SH-SY5Y (cell line): ENCODE measurements around the gene KLF5.

ENCODE experiments used
- GATA2 ChIP-seq: IDR thresholded peaks from 2 replicates; pipeline ENCODE4 v1.6.1; 2011; ENCODE audit warnings: mild to moderate bottlenecking, low read depth, low read length
- GATA3 ChIP-seq: IDR thresholded peaks from 2 replicates; pipeline ENCODE4 v1.6.1; 2011; ENCODE audit warnings: low read depth, mild to moderate bottlenecking, low read length, moderate library complexity

Gene KLF5

DNA sequence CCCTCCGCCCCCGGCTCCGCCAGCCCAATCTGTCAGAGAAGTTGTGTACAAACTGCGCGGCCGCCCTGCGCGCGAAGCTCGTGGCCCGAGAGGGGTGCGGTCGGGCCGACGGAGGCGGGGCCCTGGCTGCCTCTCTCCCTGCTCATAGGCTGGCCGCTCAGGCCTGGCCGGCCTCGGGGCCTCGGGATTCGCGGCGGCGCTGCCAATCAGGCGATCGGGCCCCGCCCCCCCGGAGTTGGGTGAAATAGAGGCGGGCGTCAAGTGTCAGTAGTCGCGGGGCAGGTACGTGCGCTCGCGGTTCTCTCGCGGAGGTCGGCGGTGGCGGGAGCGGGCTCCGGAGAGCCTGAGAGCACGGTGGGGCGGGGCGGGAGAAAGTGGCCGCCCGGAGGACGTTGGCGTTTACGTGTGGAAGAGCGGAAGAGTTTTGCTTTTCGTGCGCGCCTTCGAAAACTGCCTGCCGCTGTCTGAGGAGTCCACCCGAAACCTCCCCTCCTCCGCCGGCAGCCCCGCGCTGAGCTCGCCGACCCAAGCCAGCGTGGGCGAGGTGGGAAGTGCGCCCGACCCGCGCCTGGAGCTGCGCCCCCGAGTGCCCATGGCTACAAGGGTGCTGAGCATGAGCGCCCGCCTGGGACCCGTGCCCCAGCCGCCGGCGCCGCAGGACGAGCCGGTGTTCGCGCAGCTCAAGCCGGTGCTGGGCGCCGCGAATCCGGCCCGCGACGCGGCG lies at the start of gene KLF5:
Gene KLF5, plus strand, starts transcription at position 270 of the 724 bp plus-strand sequence. Its CDS starts 323 bp downstream, at position 593.
- TF ChIP-seq GATA3 (no peak), GATA2 (no peak)

DNA sequence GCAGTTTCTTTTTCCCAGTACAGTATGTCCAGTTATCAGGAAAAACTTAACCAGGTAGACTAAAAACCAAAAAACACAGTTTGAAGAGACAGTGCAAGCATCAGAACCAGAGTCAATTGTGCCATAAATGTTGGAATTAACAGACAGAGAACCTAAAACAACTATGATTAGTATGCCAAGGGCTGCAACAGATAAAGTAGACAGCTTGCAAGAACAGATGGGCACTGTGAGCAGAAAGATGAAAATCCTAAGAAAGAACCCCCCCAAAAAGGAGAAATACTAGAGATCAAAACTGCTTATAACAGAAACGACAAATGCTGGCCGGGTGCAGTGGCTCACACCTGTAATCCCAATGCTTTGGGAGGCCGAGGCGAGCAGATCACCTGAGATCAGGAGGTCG lies 47.1 kb upstream of the KLF5 start:
- no peak for TF ChIP-seq GATA3
- TF ChIP-seq GATA2 = no peak

- no peak for TF ChIP-seq GATA3
Observed at GRCh38 chr13:73015805-73016204, 43.0 kb upstream of the KLF5 start.

DNA sequence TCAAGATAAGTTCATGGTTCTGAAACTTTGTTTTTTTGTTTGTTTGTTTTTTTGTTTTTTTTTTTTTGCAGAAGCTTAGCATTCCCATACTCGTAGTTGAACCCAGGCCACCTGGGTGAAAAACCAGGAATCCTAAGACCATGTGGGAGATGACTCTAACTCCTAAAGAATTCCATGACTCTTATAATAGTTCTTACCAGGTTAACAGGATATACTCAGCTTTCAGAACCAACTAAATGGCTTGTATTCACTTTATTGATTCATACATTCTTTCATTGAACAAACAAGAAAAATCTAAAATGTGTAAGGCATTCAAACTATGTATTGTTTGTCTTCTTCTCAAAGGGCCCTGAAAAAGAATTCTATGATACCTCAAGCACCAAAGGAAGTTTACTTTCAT lies 40.5 kb upstream of the KLF5 start:
- no peak for TF ChIP-seq GATA3

GRCh38 chr13:73025217-73026012 lies 33.4 kb upstream of the KLF5 start:
- no peak for TF ChIP-seq GATA3
- TF ChIP-seq GATA2 = no peak

GRCh38 chr13:73034901-73035300 lies 23.9 kb upstream of the KLF5 start:
- TF ChIP-seq GATA2 (no peak), GATA3 (no peak)

- TF ChIP-seq GATA3 = no peak
- no peak for TF ChIP-seq GATA2
Observed at GRCh38 chr13:73035660-73036059, 23.1 kb upstream of the KLF5 start.

DNA sequence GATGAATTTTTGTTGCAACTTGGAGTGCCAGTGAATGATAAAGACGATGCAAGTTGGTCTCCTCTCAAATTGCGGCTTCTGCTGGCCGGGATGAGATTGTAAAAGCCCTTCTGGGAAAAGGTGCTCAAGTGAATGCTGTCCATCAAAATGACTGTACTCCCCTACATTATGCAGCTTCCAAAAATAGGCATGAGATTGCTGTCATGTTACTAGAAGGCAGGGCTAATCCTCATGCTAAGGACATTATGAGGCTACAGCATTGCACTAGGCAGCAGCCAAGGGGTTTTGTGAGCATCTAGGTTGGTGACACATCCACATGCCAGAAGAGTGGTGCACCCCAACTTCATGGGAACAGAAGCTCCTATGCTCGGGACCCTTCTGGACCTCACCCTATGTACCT lies 22.2 kb upstream of the KLF5 start:
- TF ChIP-seq GATA2 = no peak
- TF ChIP-seq GATA3 = no peak

DNA sequence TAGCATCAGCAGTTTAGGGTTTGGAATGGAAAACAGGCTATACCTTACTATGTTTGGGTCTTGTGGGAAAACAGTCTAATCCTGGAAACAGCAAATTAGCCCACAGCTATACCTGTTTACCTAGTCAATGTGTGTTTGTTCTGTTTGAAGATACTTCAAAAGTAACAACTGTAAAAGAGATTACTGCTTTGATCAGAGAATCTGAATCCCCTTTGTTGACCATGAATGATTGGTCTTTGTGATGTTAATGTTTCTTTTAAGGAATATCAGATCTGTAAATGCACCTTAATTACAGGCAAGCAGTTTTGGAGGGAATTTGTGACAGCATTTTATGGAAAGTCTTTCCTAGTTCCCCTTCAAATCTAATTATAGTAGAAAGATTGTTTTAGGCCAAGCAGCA lies 20.7 kb upstream of the KLF5 start:
- TF ChIP-seq GATA3 (no peak), GATA2 (no peak)

DNA sequence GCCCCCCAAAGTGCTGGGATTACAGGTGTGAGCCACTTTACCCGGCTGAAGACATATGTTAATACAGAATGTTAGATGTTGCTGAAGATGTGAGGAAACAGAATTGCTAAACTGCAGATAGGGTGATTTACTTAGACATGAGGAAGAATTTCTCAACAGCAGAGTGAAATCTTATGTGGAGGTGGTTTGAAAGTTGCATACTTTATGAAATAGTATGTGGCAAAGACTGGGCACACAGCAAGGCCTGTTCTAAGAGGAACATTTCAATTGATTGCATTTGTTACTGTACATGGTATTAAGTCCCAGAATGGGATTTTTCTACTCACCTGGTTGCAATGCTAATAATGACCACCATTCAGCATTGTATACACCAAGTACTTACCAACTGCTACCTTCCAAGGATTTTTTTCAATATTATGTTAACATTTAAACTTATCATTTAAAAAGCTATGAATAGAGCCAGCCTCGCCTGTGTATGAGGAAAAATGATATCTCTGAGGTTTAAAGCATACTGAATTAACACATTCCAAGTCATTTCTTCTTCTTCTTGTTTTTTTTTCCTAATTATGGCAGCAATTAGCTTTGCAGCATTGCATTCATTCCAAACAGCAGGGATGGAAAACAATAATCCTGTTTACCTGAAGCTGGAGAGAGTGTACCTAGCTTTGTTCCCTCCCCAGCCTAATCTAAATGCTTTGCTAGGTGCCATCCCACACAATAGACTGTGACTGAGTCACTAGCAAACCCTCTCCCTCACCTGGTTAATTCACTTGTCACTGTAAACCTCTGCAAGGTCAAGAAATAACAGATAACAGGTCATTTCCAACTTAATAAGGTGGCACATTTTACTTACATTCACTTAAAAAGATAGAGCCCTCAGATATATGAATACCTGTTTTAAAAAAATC lies 19.4 kb upstream of the KLF5 start:
- TF ChIP-seq GATA3 = no peak
- TF ChIP-seq GATA2 = no peak

- TF ChIP-seq GATA3 (no peak), GATA2 (no peak)
Observed at GRCh38 chr13:73040484-73040883, 18.3 kb upstream of the KLF5 start.

GRCh38 chr13:73040968-73041596 lies 17.7 kb upstream of the KLF5 start:
- TF ChIP-seq GATA2 = no peak
- TF ChIP-seq GATA3 = no peak

- no peak for TF ChIP-seq GATA3
- no peak for TF ChIP-seq GATA2
Observed at GRCh38 chr13:73045031-73045430, 13.8 kb upstream of the KLF5 start.

GRCh38 chr13:73054712-73055111 lies 4.1 kb upstream of the KLF5 start:
- TF ChIP-seq GATA3 = no peak
- TF ChIP-seq GATA2 = no peak
